CD4-positive, alpha-beta T cell treated with Interleukin-6 for 4 hours (primary cell): ENCODE data around the gene MLXIP.

ENCODE experiments used
- DNase-seq: peaks from one replicate; pipeline ENCODE4 v3.0.0-alpha.2; 2020; ENCODE audit warnings: mixed read lengths

The MLXIP gene

GRCh38 chr12:122126713-122127597 lies 48.4 kb downstream of the MLXIP start:
- no peak for DNase-seq

GRCh38 chr12:122127839-122128238 lies 49.3 kb downstream of the MLXIP start:
- DNase-seq = no peak

- DNase-seq = no peak
Observed at GRCh38 chr12:122128481-122128880, 49.9 kb downstream of the MLXIP start.

- DNase-seq = no peak
Observed at GRCh38 chr12:122129131-122129530, 50.6 kb downstream of the MLXIP start.

- DNase-seq = no peak
Observed at GRCh38 chr12:122130150-122130549, 51.6 kb downstream of the MLXIP start.

GRCh38 chr12:122133192-122133950 lies 54.8 kb downstream of the MLXIP start:
- DNase-seq = no peak

- DNase-seq = no peak
Observed at GRCh38 chr12:122135437-122136031, 57.0 kb downstream of the MLXIP start.

GRCh38 chr12:122137229-122137628 lies 58.7 kb downstream of the MLXIP start:
- DNase-seq = no peak

GRCh38 chr12:122137681-122138080 lies 59.1 kb downstream of the MLXIP start:
- DNase-seq = no peak

- no peak for DNase-seq
Observed at GRCh38 chr12:122138181-122138580, 59.6 kb downstream of the MLXIP start.

- DNase-seq = no peak
Observed at GRCh38 chr12:122138616-122139015, 60.1 kb downstream of the MLXIP start.

- no peak for DNase-seq
Observed at GRCh38 chr12:122139266-122139665, 60.7 kb downstream of the MLXIP start.

- no peak for DNase-seq
Observed at GRCh38 chr12:122139941-122140340, 61.4 kb downstream of the MLXIP start.

GRCh38 chr12:122140467-122141257 lies 62.1 kb downstream of the MLXIP start:
- no peak for DNase-seq

- no peak for DNase-seq
Observed at GRCh38 chr12:122141911-122142725, 63.6 kb downstream of the MLXIP start.

GRCh38 chr12:122142857-122143256 lies 64.3 kb downstream of the MLXIP start:
- no peak for DNase-seq

GRCh38 chr12:122144885-122145284 lies 66.3 kb downstream of the MLXIP start:
- DNase-seq = no peak

- no peak for DNase-seq
Observed at GRCh38 chr12:122145505-122146330, 67.2 kb downstream of the MLXIP start.

GRCh38 chr12:122147514-122148290 lies 69.1 kb downstream of the MLXIP start:
- DNase-seq = no peak

- DNase-seq = no peak
Observed at GRCh38 chr12:122148657-122149056, 70.1 kb downstream of the MLXIP start.
